Activated naive CD4-positive, alpha-beta T cell treated with anti-CD3 and anti-CD28 coated beads for 36 hours (primary cell): ENCODE results near the gene PPP1R2. TPM values are rescaled to one million over a fixed set of nuclear protein-coding genes. Genes with fewer than 3 reads are reported as not detected.
A peak's percentile ranks its signal among the peaks of the same experiment; 100 is the strongest.

Experiments
- CTCF ChIA-PET: fragments of 350-600 bp; sonication (Branson Sonifier 250); formaldehyde crosslinking; loops from one replicate; lab custom pipeline; 2021; ENCODE audit warnings: antibody characterized with exemption; lab: Charles Lee
- DNase-seq: peaks from one replicate; pipeline ENCODE4 v3.0.0-alpha.2; 2020
- H3K27ac Mint-ChIP-seq: one replicate; pipeline ENCODE4 v1.8.0; 2021; ENCODE audit warnings: mild to moderate bottlenecking, mixed read lengths
- H3K27me3 Mint-ChIP-seq: one replicate; pipeline ENCODE4 v1.8.0; 2021; ENCODE audit warnings: low read depth, mixed read lengths
- H3K36me3 Mint-ChIP-seq: one replicate; pipeline ENCODE4 v1.8.0; 2021; ENCODE audit warnings: low read depth, mixed read lengths
- H3K4me1 Mint-ChIP-seq: one replicate; pipeline ENCODE4 v1.8.0; 2021; ENCODE audit warnings: low read depth, mixed read lengths
- H3K4me3 Mint-ChIP-seq: one replicate; pipeline ENCODE4 v1.8.0; 2021; ENCODE audit warnings: mild to moderate bottlenecking, moderate library complexity, mixed read lengths
- H3K9me3 Mint-ChIP-seq: one replicate; pipeline ENCODE4 v1.8.0; 2021; ENCODE audit warnings: mixed read lengths
- intact Hi-C: fragments of 100-400 bp; cut with micrococcal nuclease; formaldehyde crosslinking; loops from one replicate; pipeline ENCODE4 v1.15.1; 2023
- total RNA-seq, 2 experiments: library from RNA; stranded (reverse); gene quantifications; one replicate each; pipeline ENCODE4 v1.2.3, GENCODE V29; 2021

PPP1R2 gene
- total RNA-seq, 2 experiments from 2014 or later = 99.7 to 105 TPM

GRCh38 chr3:195559723-195560409 lies 16.7 kb upstream of the PPP1R2 start:
- no peak for DNase-seq
- no peak overlapping the region for H3K4me3 Mint-ChIP-seq
- CTCF ChIA-PET = interaction anchor here (0.6 to 1.9 kb wide), 3 partner anchors 289 to 390 kb away, joined by 3 to 11 read pairs (median 5); partner anchors contain the start of gene XXYLT1
- H3K36me3 Mint-ChIP-seq = no peaks in the 10 kb centered on the region
- no peaks in the 10 kb centered on the region for H3K9me3 Mint-ChIP-seq
- intact Hi-C loops = loop anchor here (2.0 to 10.0 kb wide), 4 partner anchors 27 to 347 kb away; partner anchors contain the start of gene TNK2
- peaks cover 29% of the 10 kb centered on the region for H3K4me1 Mint-ChIP-seq
- H3K27me3 Mint-ChIP-seq = no peaks in the 10 kb centered on the region
- no peak overlapping the region for H3K27ac Mint-ChIP-seq

GRCh38 chr3:195558602-195559001 lies 15.5 kb upstream of the PPP1R2 start:
- no peaks in the 10 kb centered on the region for H3K9me3 Mint-ChIP-seq
- intact Hi-C loops = loop anchor here (1.0 to 10.0 kb wide), 6 partner anchors 28 to 349 kb away; partner anchors contain the start of genes TNK2 and XXYLT1
- DNase-seq = peak; percentile 67
- H3K36me3 Mint-ChIP-seq = no peaks in the 10 kb centered on the region
- no peak overlapping the region for H3K27ac Mint-ChIP-seq
- H3K27me3 Mint-ChIP-seq = no peaks in the 10 kb centered on the region
- H3K4me1 Mint-ChIP-seq = peaks cover 37% of the 10 kb centered on the region
- CTCF ChIA-PET = interaction anchor here (0.6 to 1.7 kb wide), 7 partner anchors 8 to 292 kb away, joined by 3 to 6 read pairs (median 5); no protein-coding TSS in a partner anchor
- no peak overlapping the region for H3K4me3 Mint-ChIP-seq

- H3K27ac Mint-ChIP-seq = no peak overlapping the region
- H3K4me1 Mint-ChIP-seq = peaks cover 50% of the 10 kb centered on the region
- no peaks in the 10 kb centered on the region for H3K36me3 Mint-ChIP-seq
- no peak overlapping the region for H3K4me3 Mint-ChIP-seq
- H3K9me3 Mint-ChIP-seq = no peaks in the 10 kb centered on the region
- CTCF ChIA-PET = interaction anchor here (0.8 to 1.7 kb wide), 5 partner anchors 14 to 293 kb away, joined by 3 to 9 read pairs (median 6); no protein-coding TSS in a partner anchor
- no peak for DNase-seq
- no peaks in the 10 kb centered on the region for H3K27me3 Mint-ChIP-seq
- intact Hi-C loops = loop anchor here (5.0 to 10.0 kb wide), 2 partner anchors 97 to 350 kb away; partner anchors contain the start of gene TNK2
Observed at GRCh38 chr3:195557322-195557721, 14.2 kb upstream of the PPP1R2 start.

- no peak overlapping the region for H3K4me3 Mint-ChIP-seq
Observed at GRCh38 chr3:195556390-195556789, 13.3 kb upstream of the PPP1R2 start.

GRCh38 chr3:195555110-195555509 lies 12.0 kb upstream of the PPP1R2 start:
- Mint-ChIP-seq H3K4me3 (peak overlapping the region; percentile 58), H3K27ac (peak overlapping the region; percentile 33), H3K27me3 (no peaks in the 10 kb centered on the region), H3K9me3 (no peaks in the 10 kb centered on the region), H3K36me3 (no peaks in the 10 kb centered on the region), H3K4me1 (peaks cover 70% of the 10 kb centered on the region)
- intact Hi-C loops = loop anchor here (1.0 to 10.0 kb wide), 4 partner anchors 12 to 352 kb away; partner anchors contain the start of genes PPP1R2 and TNK2
- DNase-seq = peak; percentile 76
- CTCF ChIA-PET = interaction anchor here (0.8 to 3.2 kb wide), 7 partner anchors 9 to 295 kb away, joined by 3 to 16 read pairs (median 4); partner anchors contain the start of genes PPP1R2 and XXYLT1

More at GRCh38 chr3:195556390-195556789, 13.3 kb upstream of the PPP1R2 start:
- Mint-ChIP-seq H3K4me1 (peaks cover 59% of the 10 kb centered on the region), H3K27ac (peak overlapping the region; percentile 33), H3K27me3 (no peaks in the 10 kb centered on the region), H3K9me3 (no peaks in the 10 kb centered on the region), H3K36me3 (no peaks in the 10 kb centered on the region)
- CTCF ChIA-PET = interaction anchor here (0.6 to 3.2 kb wide), 12 partner anchors 9 to 295 kb away, joined by 3 to 16 read pairs (median 3); partner anchors contain the start of gene XXYLT1
- intact Hi-C loops = loop anchor here (5.0 to 10.0 kb wide), 2 partner anchors 98 to 351 kb away; partner anchors contain the start of gene TNK2
- DNase-seq = peak; percentile 79

GRCh38 chr3:195554458-195554857 lies 11.3 kb upstream of the PPP1R2 start:
- Mint-ChIP-seq H3K27me3 (no peaks in the 10 kb centered on the region), H3K4me1 (peaks cover 76% of the 10 kb centered on the region), H3K9me3 (no peaks in the 10 kb centered on the region), H3K36me3 (no peaks in the 10 kb centered on the region), H3K27ac (peak overlapping the region; percentile 44), H3K4me3 (no peak overlapping the region)
- intact Hi-C loops = loop anchor here (2.0 to 10.0 kb wide), 3 partner anchors 16 to 948 kb away; partner anchors contain the start of gene RNF168
- CTCF ChIA-PET = interaction anchor here (0.6 to 3.2 kb wide), 4 partner anchors 9 to 283 kb away, joined by 3 to 16 read pairs (median 8); partner anchors contain the start of gene XXYLT1
- DNase-seq = no peak

- Mint-ChIP-seq H3K4me3 (no peak overlapping the region), H3K36me3 (no peaks in the 10 kb centered on the region), H3K27me3 (no peaks in the 10 kb centered on the region), H3K9me3 (no peaks in the 10 kb centered on the region), H3K27ac (peak overlapping the region; percentile 62), H3K4me1 (peaks cover 78% of the 10 kb centered on the region)
- DNase-seq = no peak
- CTCF ChIA-PET = interaction anchor here (0.6 to 1.5 kb wide), 3 partner anchors 39 to 282 kb away, joined by 3 to 6 read pairs (median 3); partner anchors contain the start of gene XXYLT1
- intact Hi-C loops = loop anchor here (5.0 to 10.0 kb wide), 2 partner anchors 102 to 949 kb away; partner anchors contain the start of gene RNF168
Observed at GRCh38 chr3:195553268-195553667, 10.1 kb upstream of the PPP1R2 start.

- CTCF ChIA-PET = interaction anchor here (1.2 to 1.8 kb wide), 4 partner anchors 9 to 280 kb away, joined by 3 to 6 read pairs (median 4); partner anchors contain the start of genes PPP1R2 and XXYLT1
- peaks cover 85% of the 10 kb centered on the region for H3K4me1 Mint-ChIP-seq
- intact Hi-C loops = loop anchor here (5.0 to 10.0 kb wide), 2 partner anchors 103 to 951 kb away; partner anchors contain the start of gene RNF168
- H3K9me3 Mint-ChIP-seq = no peaks in the 10 kb centered on the region
- H3K27me3 Mint-ChIP-seq = no peaks in the 10 kb centered on the region
- H3K27ac Mint-ChIP-seq = no peak overlapping the region
- no peaks in the 10 kb centered on the region for H3K36me3 Mint-ChIP-seq
- no peak overlapping the region for H3K4me3 Mint-ChIP-seq
- no peak for DNase-seq
Observed at GRCh38 chr3:195551381-195551978, 8.4 kb upstream of the PPP1R2 start.

GRCh38 chr3:195550723-195551122 lies 7.6 kb upstream of the PPP1R2 start:
- peak overlapping the region; percentile 56 for H3K4me3 Mint-ChIP-seq
- peak overlapping the region; percentile 87 for H3K27ac Mint-ChIP-seq
- H3K27me3 Mint-ChIP-seq = no peaks in the 10 kb centered on the region
- CTCF ChIA-PET = interaction anchor here (0.6 to 2.3 kb wide), 9 partner anchors 8 to 280 kb away, joined by 3 to 9 read pairs (median 4); partner anchors contain the start of genes PPP1R2 and XXYLT1
- no peaks in the 10 kb centered on the region for H3K9me3 Mint-ChIP-seq
- no peak for DNase-seq
- no peaks in the 10 kb centered on the region for H3K36me3 Mint-ChIP-seq
- intact Hi-C loops = loop anchor here (5.0 to 10.0 kb wide), 2 partner anchors 104 to 952 kb away; partner anchors contain the start of gene RNF168
- peaks cover 85% of the 10 kb centered on the region for H3K4me1 Mint-ChIP-seq

- H3K4me3 Mint-ChIP-seq = peak overlapping the region; percentile 63
- H3K4me1 Mint-ChIP-seq = peaks cover 83% of the 10 kb centered on the region
- H3K27me3 Mint-ChIP-seq = no peaks in the 10 kb centered on the region
- intact Hi-C loops = loop anchor here (5.0 to 10.0 kb wide), 2 partner anchors 105 to 952 kb away; partner anchors contain the start of gene RNF168
- peak; percentile 85 for DNase-seq
- no peaks in the 10 kb centered on the region for H3K9me3 Mint-ChIP-seq
- CTCF ChIA-PET = interaction anchor here (0.6 to 2.3 kb wide), 11 partner anchors 8 to 280 kb away, joined by 3 to 9 read pairs (median 3); partner anchors contain the start of genes PPP1R2 and XXYLT1
- H3K27ac Mint-ChIP-seq = peak overlapping the region; percentile 87
- H3K36me3 Mint-ChIP-seq = no peaks in the 10 kb centered on the region
Observed at GRCh38 chr3:195549931-195550519, 6.9 kb upstream of the PPP1R2 start.

GRCh38 chr3:195548987-195549386 lies 5.9 kb upstream of the PPP1R2 start:
- Mint-ChIP-seq H3K4me3 (no peak overlapping the region), H3K27ac (no peak overlapping the region), H3K9me3 (no peaks in the 10 kb centered on the region), H3K36me3 (no peaks in the 10 kb centered on the region), H3K4me1 (peaks cover 87% of the 10 kb centered on the region), H3K27me3 (no peaks in the 10 kb centered on the region)
- intact Hi-C loops = no loop called here
- DNase-seq = no peak
- CTCF ChIA-PET = interaction anchor here (1.2 to 2.3 kb wide), 2 partner anchors 35 to 278 kb away, joined by 3 to 9 read pairs; partner anchors contain the start of genes APOD and XXYLT1
